ENCODE data around the gene CALHM5.

DNA sequence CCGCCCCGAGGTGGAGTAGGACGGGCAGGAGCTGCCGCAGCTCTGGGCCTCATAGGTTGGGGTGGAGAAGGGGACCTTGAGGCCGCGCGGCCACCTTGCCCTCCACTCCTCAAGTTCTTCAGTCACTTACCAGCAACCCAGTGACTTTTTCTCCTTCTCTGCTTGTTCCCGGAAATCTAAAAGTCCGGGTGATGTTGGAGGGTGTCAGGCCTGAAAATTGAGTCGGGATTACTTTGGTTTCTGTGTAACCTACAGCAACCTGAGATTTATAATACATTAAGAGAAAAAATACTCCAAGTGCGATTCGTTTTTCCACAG is 60.2 kb downstream of the CALHM5 start:
- TF ChIP-seq CTCF (conservative IDR thresholded peaks at IDR 0.05; ENCODE audit: low read length) = no peak
- TF ChIP-seq EZH2phosphoT487 (IDR thresholded peaks at IDR 0.05; ENCODE audit: borderline replicate concordance) = no peak
